Liver (tissue), 9 donors: ENCODE data around the gene ABLIM2. TPM values are rescaled to one million over a fixed set of nuclear protein-coding genes. Genes with fewer than 3 reads are reported as not detected.

Experiments used
- DNase-seq: peaks from one replicate; pipeline ENCODE4 v3.0.0-alpha.2; 2017; ENCODE audit warnings: low spot score
- H3K27ac ChIP-seq, 2 donors: one replicate each; pipeline ENCODE4 v1.7.0; 2013; ENCODE audit warnings: inconsistent platforms in 2 of 2, low read length in 2 of 2, control low read depth in 1 of 2, low read depth in 1 of 2, mild to moderate bottlenecking in 1 of 2
- H3K27me3 ChIP-seq, 4 donors: one replicate each; pipeline versions ENCODE4 v1.6.1 to v1.7.0; 2013; ENCODE audit warnings: low read length in 3 of 4, inconsistent platforms in 1 of 4, mild to moderate bottlenecking in 1 of 4, moderate library complexity in 1 of 4; ENCODE audit not compliant: control insufficient read depth in 4 of 4, insufficient read depth in 4 of 4
- H3K36me3 ChIP-seq, 4 donors: one replicate each; pipeline versions ENCODE4 v1.6.1 to v1.7.0; 2013; ENCODE audit warnings: low read length in 3 of 4, mild to moderate bottlenecking in 3 of 4, low read depth in 1 of 4, moderate library complexity in 1 of 4; ENCODE audit not compliant: control insufficient read depth in 4 of 4, insufficient read depth in 3 of 4
- H3K4me1 ChIP-seq, 4 donors: one replicate each; pipeline versions ENCODE4 v1.6.1 to v1.7.0; 2013; ENCODE audit warnings: low read length in 3 of 4, mild to moderate bottlenecking in 3 of 4, moderate library complexity in 1 of 4; ENCODE audit not compliant: control insufficient read depth in 4 of 4, insufficient read depth in 4 of 4
- H3K4me3 ChIP-seq, 3 donors: one replicate each; pipeline versions ENCODE4 v1.6.1 to v1.7.0; 2013; ENCODE audit warnings: low read length in 3 of 3, control low read depth in 1 of 3, low read depth in 1 of 3, mild to moderate bottlenecking in 1 of 3
- H3K9ac ChIP-seq, 2 donors: one replicate each; pipeline ENCODE4 v1.7.0; 2013; ENCODE audit warnings: low read length in 2 of 2, mild to moderate bottlenecking in 2 of 2, moderate library complexity in 2 of 2, control low read depth in 1 of 2, low read depth in 1 of 2
- H3K9me3 ChIP-seq, 4 donors: one replicate each; pipeline versions ENCODE4 v1.6.1 to v1.7.0; 2013; ENCODE audit warnings: low read length in 3 of 4; ENCODE audit not compliant: control insufficient read depth in 4 of 4
- ATF3 ChIP-seq: IDR thresholded peaks from 2 replicates; pipeline ENCODE4 v1.6.1; 2016; ENCODE audit warnings: antibody characterized with exemption
- CTCF ChIP-seq: fragments of 150-350 bp; IDR thresholded peaks from 2 replicates; pipeline ENCODE4 v1.5.1; 2017; ENCODE audit warnings: improper control_type of control experiment, low read depth, low read length; ENCODE audit not compliant: missing input control
- EGR1 ChIP-seq, 2 donors: IDR thresholded peaks; 2 replicates each; pipeline ENCODE4 v1.6.1; 2016 to 2018; ENCODE audit warnings: antibody characterized with exemption in 2 of 2, low read depth in 2 of 2
- FOXA1 ChIP-seq: IDR thresholded peaks from 2 replicates; pipeline ENCODE4 v1.6.1; 2016; ENCODE audit warnings: antibody characterized with exemption
- FOXA2 ChIP-seq: IDR thresholded peaks from 2 replicates; pipeline ENCODE4 v1.6.1; 2016; ENCODE audit warnings: antibody characterized with exemption
- GABPA ChIP-seq, 2 donors: IDR thresholded peaks in 1 of 2; conservative IDR thresholded peaks in 1 of 2; 2 replicates each; pipeline ENCODE4 v1.6.1; 2016; ENCODE audit warnings: antibody characterized with exemption in 2 of 2, mild to moderate bottlenecking in 1 of 2, moderate library complexity in 1 of 2
- HNF4A ChIP-seq, 2 donors: conservative IDR thresholded peaks; 2 replicates each; pipeline ENCODE4 v1.6.1; 2016; ENCODE audit warnings: antibody characterized with exemption in 2 of 2, mild to moderate bottlenecking in 2 of 2
- HNF4G ChIP-seq: IDR thresholded peaks from 2 replicates; pipeline ENCODE4 v1.6.1; 2016; ENCODE audit warnings: antibody characterized with exemption
- JUND ChIP-seq, 2 donors: IDR thresholded peaks; 2 replicates each; pipeline ENCODE4 v1.6.1; 2016; ENCODE audit warnings: antibody characterized with exemption in 2 of 2
- MAX ChIP-seq: IDR thresholded peaks from 2 replicates; pipeline ENCODE4 v1.6.1; 2016; ENCODE audit warnings: antibody characterized with exemption
- NR2F2 ChIP-seq: IDR thresholded peaks from 2 replicates; pipeline ENCODE4 v1.6.1; 2016; ENCODE audit warnings: antibody characterized with exemption
- RAD21 ChIP-seq, 2 donors: IDR thresholded peaks; 2 replicates each; pipeline ENCODE4 v1.6.1; 2016; ENCODE audit warnings: antibody characterized with exemption in 2 of 2, mild to moderate bottlenecking in 2 of 2
- REST ChIP-seq: IDR thresholded peaks from 2 replicates; pipeline ENCODE4 v1.6.1; 2016; ENCODE audit warnings: antibody characterized with exemption, mild to moderate bottlenecking
- RXRA ChIP-seq, 2 donors: IDR thresholded peaks; 2 replicates each; pipeline ENCODE4 v1.6.1; 2017 to 2018; ENCODE audit warnings: antibody characterized with exemption in 2 of 2, mild to moderate bottlenecking in 1 of 2
- SP1 ChIP-seq: IDR thresholded peaks from 2 replicates; pipeline ENCODE4 v1.6.1; 2018; ENCODE audit warnings: antibody characterized with exemption, mild to moderate bottlenecking
- TAF1 ChIP-seq: conservative IDR thresholded peaks from 2 replicates; pipeline ENCODE4 v1.6.1; 2016; ENCODE audit warnings: antibody characterized with exemption, mild to moderate bottlenecking
- YY1 ChIP-seq: IDR thresholded peaks from 2 replicates; pipeline ENCODE4 v1.6.1; 2016; ENCODE audit warnings: antibody characterized with exemption, mild to moderate bottlenecking
- ZBTB33 ChIP-seq: IDR thresholded peaks from 2 replicates; pipeline ENCODE4 v1.6.1; 2016; ENCODE audit warnings: antibody characterized with exemption
- WGBS: extraction: QIAGEN DNeasy Blood & Tissue Kit; methylation state at CpG from one replicate; pipeline ENCODE4 v1.1.7; 2013; 5-methylcytosine and 5-hydroxymethylcytosine counted together
- polyA plus RNA-seq, 2 donors: library from polyadenylated mRNA; stranded (reverse) in 1 of 2; unstranded in 1 of 2; fragments of 200-250 nt in 1 of 2; fragments of >200 nt in 1 of 2; fragmentation: Nextera tagmentation in 1 of 2; extraction: Ambion mirVana in 1 of 2; gene quantifications; one replicate each; pipeline versions ENCODE4 v1.2.1 to v1.2.3, GENCODE V29; 2013 to 2015
- total RNA-seq, 2 donors: library from RNA; depleted of rRNA; stranded (reverse); fragments of >200 nt; gene quantifications; one replicate each; pipeline ENCODE4 v1.2.3, GENCODE V29; 2014
- donor health status: healthy.
- donor health status: healthy.
- donor health status: healthy.
- donor health status: healthy.
- donor health status: healthy.

ABLIM2 gene
- total and polyA plus RNA-seq, 4 donors: 0.75 to 2.5 (median 0.93) TPM

- Histone ChIP-seq H3K4me1 (peaks cover 5 to 17% (median 8%) of the 10 kb centered on the region in 4 donors), H3K9ac (no peak overlapping the region), H3K9me3 (no peaks in the 10 kb centered on the region), H3K27me3 (no peaks in the 10 kb centered on the region), H3K4me3 (no peak overlapping the region), H3K27ac (peak overlapping the region; percentile 56 to 70), H3K36me3 (no peaks in the 10 kb centered on the region)
- no peak for DNase-seq
- 58% methylated on average over 15 of the region's 15 CpGs for WGBS
- TF ChIP-seq HNF4A (conservative IDR thresholded peaks at IDR 0.05): peak in 1 of 2 donors; percentile 37
- TF ChIP-seq FOXA1: no peak
- TF ChIP-seq MAX: no peak
- TF ChIP-seq GABPA (IDR thresholded peaks at IDR 0.05 in 1 of 2, conservative IDR thresholded peaks at IDR 0.05 in 1 of 2): no peak
- TF ChIP-seq NR2F2: no peak
- peak in 1 of 2 donors; percentile 23 for TF ChIP-seq RXRA (IDR thresholded peaks at IDR 0.05)
- no peak for TF ChIP-seq FOXA2
- TF ChIP-seq CTCF: no peak
- peak; percentile 43 for TF ChIP-seq SP1
- no peak for TF ChIP-seq TAF1
- no peak for TF ChIP-seq JUND (IDR thresholded peaks at IDR 0.05)
- TF ChIP-seq RAD21 (IDR thresholded peaks at IDR 0.05): no peak
- TF ChIP-seq ATF3: no peak
- TF ChIP-seq ZBTB33: no peak
- no peak for TF ChIP-seq REST
- TF ChIP-seq EGR1 (IDR thresholded peaks at IDR 0.05; ENCODE audit: low read depth in 2 of 2): no peak
- TF ChIP-seq YY1: no peak
- no peak for TF ChIP-seq HNF4G
Measured at GRCh38 chr4:8113611-8114377, 44.8 kb downstream of the ABLIM2 start.
